Measurements from ENCODE around the gene ODAD2. TPM values are rescaled to one million over a fixed set of nuclear protein-coding genes. Genes with fewer than 3 reads are reported as not detected.

ODAD2 gene
- total RNA-seq, 1 donor from 2014 or later = 1.7 TPM

DNA sequence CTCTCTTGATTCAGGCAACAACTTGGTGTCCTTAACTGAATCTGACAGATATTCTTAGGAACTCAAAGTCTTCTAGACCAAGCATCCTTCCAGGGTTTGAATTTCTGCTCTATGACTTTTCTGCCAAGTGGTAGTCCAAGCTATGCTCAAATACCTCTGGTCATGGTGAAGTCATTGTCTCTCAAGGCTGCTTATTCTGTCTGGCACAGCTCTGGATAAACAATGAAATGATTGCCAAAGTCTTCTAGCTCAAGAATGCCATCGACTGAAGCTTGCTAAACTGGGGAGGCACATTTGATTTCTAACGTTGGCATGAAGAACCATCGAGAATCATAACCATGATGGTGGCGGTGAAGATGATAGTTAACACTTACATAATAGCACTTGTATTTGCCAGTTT is 137.1 kb downstream of the ODAD2 start:
- no peak overlapping the region for H3K4me3 ChIP-seq (ENCODE audit: low read depth, low read length)
- TF ChIP-seq, protein P1, sequence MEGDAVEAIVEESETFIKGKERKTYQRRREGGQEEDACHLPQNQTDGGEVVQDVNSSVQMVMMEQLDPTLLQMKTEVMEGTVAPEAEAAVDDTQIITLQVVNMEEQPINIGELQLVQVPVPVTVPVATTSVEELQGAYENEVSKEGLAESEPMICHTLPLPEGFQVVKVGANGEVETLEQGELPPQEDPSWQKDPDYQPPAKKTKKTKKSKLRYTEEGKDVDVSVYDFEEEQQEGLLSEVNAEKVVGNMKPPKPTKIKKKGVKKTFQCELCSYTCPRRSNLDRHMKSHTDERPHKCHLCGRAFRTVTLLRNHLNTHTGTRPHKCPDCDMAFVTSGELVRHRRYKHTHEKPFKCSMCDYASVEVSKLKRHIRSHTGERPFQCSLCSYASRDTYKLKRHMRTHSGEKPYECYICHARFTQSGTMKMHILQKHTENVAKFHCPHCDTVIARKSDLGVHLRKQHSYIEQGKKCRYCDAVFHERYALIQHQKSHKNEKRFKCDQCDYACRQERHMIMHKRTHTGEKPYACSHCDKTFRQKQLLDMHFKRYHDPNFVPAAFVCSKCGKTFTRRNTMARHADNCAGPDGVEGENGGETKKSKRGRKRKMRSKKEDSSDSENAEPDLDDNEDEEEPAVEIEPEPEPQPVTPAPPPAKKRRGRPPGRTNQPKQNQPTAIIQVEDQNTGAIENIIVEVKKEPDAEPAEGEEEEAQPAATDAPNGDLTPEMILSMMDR (conservative IDR thresholded peaks at IDR 0.05; ENCODE audit: low read depth, low read length) = no peak
- no peak for DNase-seq (ENCODE audit: low read depth)

DNA sequence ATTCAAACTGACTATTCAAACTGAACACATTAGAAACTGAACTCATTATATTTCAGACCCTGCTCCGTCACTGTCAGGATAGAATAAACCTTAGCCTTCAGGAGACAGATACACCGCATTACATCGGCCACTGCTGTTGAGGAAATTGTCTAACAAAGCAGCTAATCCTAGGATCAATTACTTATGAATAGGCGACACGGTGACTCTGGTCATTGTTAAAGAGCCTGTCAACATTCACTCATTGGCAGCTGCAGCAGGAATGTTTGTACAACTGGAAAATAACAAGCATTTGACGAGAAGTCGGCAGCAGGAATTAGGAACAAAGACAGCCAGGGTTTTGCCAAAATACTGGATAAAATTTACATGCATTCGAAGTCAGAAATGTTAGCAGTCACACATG is 141.3 kb downstream of the ODAD2 start:
- no peak overlapping the region for H3K4me3 ChIP-seq (ENCODE audit: low read depth, low read length)
- no peak for DNase-seq (ENCODE audit: low read depth)
- TF ChIP-seq, protein P1 (conservative IDR thresholded peaks at IDR 0.05; ENCODE audit: low read depth, low read length) = no peak

DNA sequence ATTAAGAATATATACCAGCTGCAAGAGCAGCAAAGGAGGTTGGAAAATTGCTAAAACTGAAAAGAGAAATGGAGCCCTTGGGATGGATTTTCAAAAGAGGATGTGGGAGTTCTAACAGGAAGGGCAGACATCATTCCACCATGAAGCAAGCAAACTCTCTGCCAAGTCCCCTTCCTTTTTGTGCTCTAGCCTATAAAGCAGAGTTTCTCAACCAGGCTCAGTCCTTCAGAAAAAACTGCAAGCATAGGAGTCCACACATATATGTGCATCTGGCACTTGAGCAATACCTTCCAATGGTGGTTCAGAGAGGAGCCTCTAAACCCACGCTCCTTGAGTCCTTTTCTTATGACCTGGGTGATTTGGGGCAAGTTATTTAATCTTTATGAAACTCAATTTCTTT is 154.7 kb downstream of the ODAD2 start:
- DNase-seq (ENCODE audit: low read depth) = no peak
- TF ChIP-seq, protein P1 (conservative IDR thresholded peaks at IDR 0.05; ENCODE audit: low read depth, low read length) = no peak
- H3K4me3 ChIP-seq (ENCODE audit: low read depth, low read length) = no peak overlapping the region

DNA sequence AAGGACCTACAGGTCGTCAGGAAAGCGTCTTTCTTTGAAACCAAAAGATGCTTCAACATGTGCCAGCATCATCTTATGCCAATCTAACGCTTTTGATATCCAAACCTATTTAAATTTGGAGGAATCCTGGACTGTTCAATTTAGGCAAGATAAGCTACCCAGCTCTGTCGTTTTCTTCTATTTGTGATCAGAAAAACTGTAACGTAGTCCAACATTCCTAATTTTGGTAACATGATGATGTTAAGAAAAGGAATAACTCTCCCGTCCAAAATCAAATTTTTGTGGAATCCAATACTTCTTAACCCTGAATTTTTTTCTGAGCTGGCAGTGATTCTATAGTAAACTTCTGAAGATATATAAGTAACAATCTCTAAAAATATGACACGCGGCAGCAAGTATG is 160.0 kb downstream of the ODAD2 start:
- TF ChIP-seq, protein P1 (conservative IDR thresholded peaks at IDR 0.05; ENCODE audit: low read depth, low read length) = no peak
- DNase-seq (ENCODE audit: low read depth) = no peak
- no peak overlapping the region for H3K4me3 ChIP-seq (ENCODE audit: low read depth, low read length)

DNA sequence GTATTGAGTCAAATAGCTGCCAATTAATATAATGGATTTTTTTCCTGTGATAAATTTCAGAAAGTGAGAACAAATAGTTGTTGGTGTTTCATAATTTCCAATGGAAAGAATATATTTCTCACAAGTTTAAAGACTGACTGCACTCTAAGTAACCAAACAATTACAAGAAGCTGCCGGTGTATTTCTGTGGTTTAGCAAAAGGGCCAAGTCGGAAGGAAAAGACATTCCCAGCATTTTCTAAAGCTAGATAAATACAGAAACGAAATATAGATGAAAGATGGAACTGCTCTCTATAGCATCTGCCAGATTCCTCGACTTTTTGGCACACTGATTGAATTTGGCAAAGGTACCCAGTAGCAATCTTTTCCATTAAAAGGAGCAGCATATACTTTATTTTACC is 160.5 kb downstream of the ODAD2 start:
- TF ChIP-seq, protein P1 (conservative IDR thresholded peaks at IDR 0.05; ENCODE audit: low read depth, low read length) = no peak
- no peak overlapping the region for H3K4me3 ChIP-seq (ENCODE audit: low read depth, low read length)
- DNase-seq (ENCODE audit: low read depth) = no peak

DNA sequence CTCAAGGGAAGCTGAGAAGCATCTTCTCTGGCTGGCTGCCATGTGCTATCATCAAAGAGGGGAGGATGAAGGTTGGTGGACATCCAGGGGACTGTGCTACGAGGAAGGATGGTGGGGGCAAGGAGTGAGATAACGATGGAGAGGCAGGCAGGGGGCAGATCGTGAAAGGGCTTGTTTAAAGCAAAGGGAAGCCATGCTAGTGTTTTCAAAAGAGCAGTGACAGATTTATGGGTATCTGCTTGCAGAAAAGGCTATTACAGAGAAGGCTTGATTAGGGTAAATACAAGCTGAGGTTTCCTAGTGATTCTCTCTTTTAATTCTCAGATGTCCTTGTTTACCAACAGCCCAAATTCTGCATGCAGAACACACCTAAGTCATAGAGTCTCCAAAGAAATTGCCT is 164.4 kb downstream of the ODAD2 start:
- no peak for DNase-seq (ENCODE audit: low read depth)
- TF ChIP-seq, protein P1 (conservative IDR thresholded peaks at IDR 0.05; ENCODE audit: low read depth, low read length) = no peak
- H3K4me3 ChIP-seq (ENCODE audit: low read depth, low read length) = no peak overlapping the region

DNA sequence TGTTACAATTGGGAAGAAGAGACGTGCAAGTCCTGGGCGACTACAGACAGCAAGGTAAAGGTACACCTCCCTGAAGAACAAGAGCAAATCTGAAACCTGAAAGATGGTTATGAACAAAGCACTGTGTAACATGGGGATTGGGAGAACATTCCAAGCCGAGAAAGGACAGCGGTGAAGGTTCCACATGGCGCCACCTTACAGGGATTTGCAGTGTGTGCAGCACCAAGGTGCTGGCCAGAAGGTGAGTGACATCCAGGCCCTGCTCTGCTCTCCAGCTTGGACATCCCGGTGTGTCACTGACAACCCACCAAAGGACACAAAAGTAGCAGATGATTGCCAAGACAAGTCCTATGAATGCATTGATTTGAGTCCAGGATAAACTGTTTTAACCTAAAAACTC is 165.1 kb downstream of the ODAD2 start:
- TF ChIP-seq, protein P1 (conservative IDR thresholded peaks at IDR 0.05; ENCODE audit: low read depth, low read length) = no peak
- DNase-seq (ENCODE audit: low read depth) = no peak
- no peak overlapping the region for H3K4me3 ChIP-seq (ENCODE audit: low read depth, low read length)
